ENCODE measurements around the gene TUB. TPM values are rescaled to one million over a fixed set of nuclear protein-coding genes. Genes with fewer than 3 reads are reported as not detected.

TUB gene
- total RNA-seq, 1 experiment from 2014 or later = 3.3 TPM

GRCh38 chr11:8056810-8057463 lies 24.1 kb upstream of the TUB start:
- Histone ChIP-seq H2AFZ (ENCODE audit: low read length) (no peak overlapping the region), H3K9me3 (ENCODE audit: low read length) (no peaks in the 10 kb centered on the region), H4K20me1 (ENCODE audit: low read length) (no peaks in the 10 kb centered on the region), H3K4me3 (ENCODE audit: low read length) (no peak overlapping the region), H3K9ac (ENCODE audit: low read length) (no peak overlapping the region), H3K9me2 (replicated peaks; ENCODE audit: low read length) (no peaks in the 10 kb centered on the region), H3K27ac (ENCODE audit: low read length) (no peak overlapping the region), H3K27me3 (ENCODE audit: low read length) (peaks cover 7% of the 10 kb centered on the region), H3K36me3 (ENCODE audit: low read depth, low read length) (no peaks in the 10 kb centered on the region), H3K4me2 (ENCODE audit: low read length) (no peak overlapping the region), H3K4me1 (ENCODE audit: insufficient read depth, low read length) (no peaks in the 10 kb centered on the region), H3F3A (ENCODE audit: low read length, unreplicated experiment) (no peaks in the 10 kb centered on the region), H3K79me2 (ENCODE audit: low read length) (no peaks in the 10 kb centered on the region)
- intact Hi-C loops (cut with micrococcal nuclease) = no loop called here
- TF ChIP-seq CTCF (conservative IDR thresholded peaks at IDR 0.05; ENCODE audit: low read depth, low read length) (no peak), EZH2 (IDR thresholded peaks at IDR 0.05; ENCODE audit: low read length, unreplicated experiment) (no peak), EZH2phosphoT487 (IDR thresholded peaks at IDR 0.05; ENCODE audit: borderline replicate concordance, low read length) (no peak)
- ChIA-PET CTCF (no interaction called here), POLR2A (ENCODE audit: unreplicated experiment) (no interaction called here)
- no TSS peak for BruUV-seq (replicated peaks)
- ATAC-seq (no peak), DNase-seq (no peak)

GRCh38 chr11:8058216-8058615 lies 22.8 kb upstream of the TUB start:
- no peaks in the 10 kb centered on the region for H3K27me3 ChIP-seq (ENCODE audit: low read length)
- DNase-seq = no peak
- TF ChIP-seq EZH2phosphoT487 (IDR thresholded peaks at IDR 0.05; ENCODE audit: borderline replicate concordance, low read length) (no peak), EZH2 (IDR thresholded peaks at IDR 0.05; ENCODE audit: low read length, unreplicated experiment) (no peak), CTCF (conservative IDR thresholded peaks at IDR 0.05; ENCODE audit: low read depth, low read length) (no peak)
- no peaks in the 10 kb centered on the region for H4K20me1 ChIP-seq (ENCODE audit: low read length)
- H3K4me2 ChIP-seq (ENCODE audit: low read length) = no peak overlapping the region
- H3K27ac ChIP-seq (ENCODE audit: low read length) = no peak overlapping the region
- H2AFZ ChIP-seq (ENCODE audit: low read length) = no peak overlapping the region
- H3K4me1 ChIP-seq (ENCODE audit: insufficient read depth, low read length) = no peaks in the 10 kb centered on the region
- ATAC-seq = no peak
- no peaks in the 10 kb centered on the region for H3K79me2 ChIP-seq (ENCODE audit: low read length)
- intact Hi-C loops (cut with micrococcal nuclease) = no loop called here
- H3F3A ChIP-seq (ENCODE audit: low read length, unreplicated experiment) = no peaks in the 10 kb centered on the region
- BruUV-seq (replicated peaks) = no TSS peak
- H3K36me3 ChIP-seq (ENCODE audit: low read depth, low read length) = no peaks in the 10 kb centered on the region
- H3K4me3 ChIP-seq (ENCODE audit: low read length) = no peak overlapping the region
- ChIA-PET POLR2A (ENCODE audit: unreplicated experiment) (no interaction called here), CTCF (no interaction called here)
- no peak overlapping the region for H3K9ac ChIP-seq (ENCODE audit: low read length)
- H3K9me2 ChIP-seq (replicated peaks; ENCODE audit: low read length) = no peaks in the 10 kb centered on the region
- no peaks in the 10 kb centered on the region for H3K9me3 ChIP-seq (ENCODE audit: low read length)

GRCh38 chr11:8059030-8059429 lies 22.0 kb upstream of the TUB start:
- no peak overlapping the region for H3K9ac ChIP-seq (ENCODE audit: low read length)
- no peaks in the 10 kb centered on the region for H3K4me1 ChIP-seq (ENCODE audit: insufficient read depth, low read length)
- intact Hi-C loops (cut with micrococcal nuclease) = no loop called here
- H3F3A ChIP-seq (ENCODE audit: low read length, unreplicated experiment) = no peaks in the 10 kb centered on the region
- H3K4me2 ChIP-seq (ENCODE audit: low read length) = no peak overlapping the region
- no peak for TF ChIP-seq CTCF (conservative IDR thresholded peaks at IDR 0.05; ENCODE audit: low read depth, low read length)
- TF ChIP-seq EZH2 (IDR thresholded peaks at IDR 0.05; ENCODE audit: low read length, unreplicated experiment) = no peak
- TF ChIP-seq EZH2phosphoT487 (IDR thresholded peaks at IDR 0.05; ENCODE audit: borderline replicate concordance, low read length) = no peak
- CTCF ChIA-PET = no interaction called here
- no peak overlapping the region for H3K4me3 ChIP-seq (ENCODE audit: low read length)
- no peaks in the 10 kb centered on the region for H3K9me2 ChIP-seq (replicated peaks; ENCODE audit: low read length)
- DNase-seq (no peak), ATAC-seq (no peak)
- H3K79me2 ChIP-seq (ENCODE audit: low read length) = no peaks in the 10 kb centered on the region
- no peak overlapping the region for H3K27ac ChIP-seq (ENCODE audit: low read length)
- no peaks in the 10 kb centered on the region for H3K27me3 ChIP-seq (ENCODE audit: low read length)
- POLR2A ChIA-PET (ENCODE audit: unreplicated experiment) = no interaction called here
- H3K9me3 ChIP-seq (ENCODE audit: low read length) = no peaks in the 10 kb centered on the region
- no TSS peak for BruUV-seq (replicated peaks)
- no peaks in the 10 kb centered on the region for H4K20me1 ChIP-seq (ENCODE audit: low read length)
- H3K36me3 ChIP-seq (ENCODE audit: low read depth, low read length) = no peaks in the 10 kb centered on the region
- no peak overlapping the region for H2AFZ ChIP-seq (ENCODE audit: low read length)
